ENCODE data around the gene SV2A. TPM values are rescaled to one million over a fixed set of nuclear protein-coding genes. Genes with fewer than 3 reads are reported as not detected.
"Not testable (repeated sequence)": the region's sequence is repeated elsewhere in the genome, so short reads cannot be mapped to it uniquely, and the experiment has no call there.

The SV2A gene
- total and polyA plus RNA-seq, 4 donors, result 0.94 to 2.4 (median 1.6) TPM

GRCh38 chr1:149962039-149962647 is 44.5 kb upstream of the SV2A start:
- DNase-seq (peak; percentile 63 to 91 (median 83)), ATAC-seq (ENCODE audit: insufficient read depth, low FRiP score) (peak; percentile 87)
- Histone ChIP-seq H3K27ac (ENCODE audit: low read depth in 1 of 2, low read length in 1 of 2) (peak overlapping the region in 1 of 2 donors; percentile 9), H3K27me3 (ENCODE audit: control insufficient read depth in 3 of 3, insufficient read depth in 3 of 3, low read length in 2 of 3) (no peaks in the 10 kb centered on the region), H3K9ac (ENCODE audit: insufficient read depth in 1 of 2, low read length in 2 of 2) (no peak overlapping the region), H3K4me3 (no peak overlapping the region), H3K9me3 (ENCODE audit: control insufficient read depth in 4 of 4, insufficient read depth in 3 of 4, low read length in 3 of 4) (peaks cover 0 to 9% (median 0%) of the 10 kb centered on the region in 4 donors), H3K4me1 (ENCODE audit: control insufficient read depth in 5 of 5, insufficient read depth in 5 of 5, low read length in 5 of 5) (peaks cover 0 to 6% (median 0%) of the 10 kb centered on the region in 5 donors), H3K36me3 (ENCODE audit: control insufficient read depth in 4 of 4, insufficient read depth in 4 of 4, low read length in 4 of 4) (peaks cover 18 to 51% (median 22%) of the 10 kb centered on the region in 4 donors)
- TF ChIP-seq CTCF (IDR thresholded peaks at IDR 0.05; ENCODE audit: control extremely low read depth, extremely low read depth), result peak; percentile 62
- WGBS, 2 donors, result 19 to 23% methylated on average over 3 of the region's 3 CpGs

- H3K9ac ChIP-seq (ENCODE audit: insufficient read depth in 1 of 2, low read length in 2 of 2); H3K27me3 ChIP-seq (ENCODE audit: control insufficient read depth in 3 of 3, insufficient read depth in 3 of 3, low read length in 2 of 3); ATAC-seq (ENCODE audit: insufficient read depth, low FRiP score); H3K9me3 ChIP-seq (ENCODE audit: control insufficient read depth in 4 of 4, insufficient read depth in 3 of 4, low read length in 3 of 4); DNase-seq; H3K27ac ChIP-seq (ENCODE audit: low read depth in 1 of 2, low read length in 1 of 2); H3K4me1 ChIP-seq (ENCODE audit: control insufficient read depth in 5 of 5, insufficient read depth in 5 of 5, low read length in 5 of 5); H3K4me3 ChIP-seq: not testable (repeated sequence)
- 97 to 99% methylated on average over 14 of the region's 14 CpGs for WGBS, 2 donors
- peaks cover 3 to 33% (median 14%) of the 10 kb centered on the region in 4 donors for H3K36me3 ChIP-seq (ENCODE audit: control insufficient read depth in 4 of 4, insufficient read depth in 4 of 4, low read length in 4 of 4)
These were observed 39.9 kb upstream of the SV2A start for GRCh38 chr1:149957548-149957947.

- Histone ChIP-seq H3K4me3 (no peak overlapping the region), H3K9me3 (ENCODE audit: control insufficient read depth in 4 of 4, insufficient read depth in 3 of 4, low read length in 3 of 4) (no peaks in the 10 kb centered on the region), H3K9ac (ENCODE audit: insufficient read depth in 1 of 2, low read length in 2 of 2) (no peak overlapping the region), H3K27ac (ENCODE audit: low read depth in 1 of 2, low read length in 1 of 2) (no peak overlapping the region), H3K36me3 (ENCODE audit: control insufficient read depth in 4 of 4, insufficient read depth in 4 of 4, low read length in 4 of 4) (peaks cover 12 to 29% (median 16%) of the 10 kb centered on the region in 4 donors), H3K4me1 (ENCODE audit: control insufficient read depth in 5 of 5, insufficient read depth in 5 of 5, low read length in 5 of 5) (no peaks in the 10 kb centered on the region), H3K27me3 (ENCODE audit: control insufficient read depth in 3 of 3, insufficient read depth in 3 of 3, low read length in 2 of 3) (no peaks in the 10 kb centered on the region)
- ATAC-seq (ENCODE audit: insufficient read depth, low FRiP score), result no peak
- DNase-seq, result no peak
- 81 to 87% methylated on average over 6 of the region's 6 CpGs for WGBS, 2 donors
- no peak for TF ChIP-seq CTCF (IDR thresholded peaks at IDR 0.05; ENCODE audit: control extremely low read depth, extremely low read depth)
These were observed 32.3 kb upstream of the SV2A start for GRCh38 chr1:149949911-149950310.

- Histone ChIP-seq H3K9ac (ENCODE audit: insufficient read depth in 1 of 2, low read length in 2 of 2) (no peak overlapping the region), H3K27ac (ENCODE audit: low read depth in 1 of 2, low read length in 1 of 2) (no peak overlapping the region), H3K4me3 (no peak overlapping the region), H3K9me3 (ENCODE audit: control insufficient read depth in 4 of 4, insufficient read depth in 3 of 4, low read length in 3 of 4) (no peaks in the 10 kb centered on the region), H3K36me3 (ENCODE audit: control insufficient read depth in 4 of 4, insufficient read depth in 4 of 4, low read length in 4 of 4) (peaks cover 19 to 30% (median 21%) of the 10 kb centered on the region in 4 donors), H3K4me1 (ENCODE audit: control insufficient read depth in 5 of 5, insufficient read depth in 5 of 5, low read length in 5 of 5) (peaks cover 0 to 5% (median 5%) of the 10 kb centered on the region in 5 donors), H3K27me3 (ENCODE audit: control insufficient read depth in 3 of 3, insufficient read depth in 3 of 3, low read length in 2 of 3) (no peaks in the 10 kb centered on the region)
- DNase-seq (no peak), ATAC-seq (ENCODE audit: insufficient read depth, low FRiP score) (no peak)
- TF ChIP-seq CTCF (IDR thresholded peaks at IDR 0.05; ENCODE audit: control extremely low read depth, extremely low read depth), result no peak
- WGBS, 2 donors, result 97% methylated on average over 4 of the region's 4 CpGs
These were observed 27.6 kb upstream of the SV2A start for GRCh38 chr1:149945206-149945605.

Measured in lung (tissue), 12 donors.